GM18519 (cell line): Measurements from ENCODE around the gene FCHO1.

Experiments used
- ATAC-seq: cut with Tn5 transposase; IDR thresholded peaks from one replicate; pipeline ENCODE4 v1.9.1; 2021; ENCODE audit warnings: mild to moderate bottlenecking, moderate library complexity; ENCODE audit not compliant: unreplicated experiment, low FRiP score

The FCHO1 gene

DNA sequence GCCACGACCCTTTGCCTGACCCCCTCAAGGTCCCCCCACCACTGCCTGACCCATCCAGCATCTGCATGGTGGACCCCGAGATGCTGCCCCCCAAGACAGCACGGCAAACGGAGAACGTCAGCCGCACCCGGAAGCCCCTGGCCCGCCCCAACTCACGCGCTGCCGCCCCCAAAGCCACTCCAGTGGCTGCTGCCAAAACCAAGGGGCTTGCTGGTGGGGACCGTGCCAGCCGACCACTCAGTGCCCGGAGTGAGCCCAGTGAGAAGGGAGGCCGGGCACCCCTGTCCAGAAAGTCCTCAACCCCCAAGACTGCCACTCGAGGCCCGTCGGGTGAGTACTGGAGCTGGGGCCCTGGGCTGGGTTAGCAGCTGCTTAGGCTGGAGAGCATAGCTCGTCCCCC is 23.4 kb upstream of the FCHO1 start:
- no peak for ATAC-seq

- no peak for ATAC-seq
Observed at GRCh38 chr19:17733127-17733526, 18.1 kb upstream of the FCHO1 start.

DNA sequence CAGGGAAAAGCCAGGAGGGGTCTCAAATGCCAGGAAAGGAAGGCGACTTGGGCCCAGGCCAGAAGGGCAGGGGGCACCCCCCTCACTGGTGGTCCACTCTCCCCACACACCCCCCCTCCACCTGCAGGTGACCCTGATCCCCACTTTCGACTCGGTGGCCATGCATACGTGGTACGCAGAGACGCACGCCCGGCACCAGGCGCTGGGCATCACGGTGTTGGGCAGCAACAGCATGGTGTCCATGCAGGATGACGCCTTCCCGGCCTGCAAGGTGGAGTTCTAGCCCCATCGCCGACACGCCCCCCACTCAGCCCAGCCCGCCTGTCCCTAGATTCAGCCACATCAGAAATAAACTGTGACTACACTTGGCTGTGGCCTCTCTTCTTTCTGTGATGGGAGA is 17.1 kb upstream of the FCHO1 start:
- ATAC-seq = no peak

DNA sequence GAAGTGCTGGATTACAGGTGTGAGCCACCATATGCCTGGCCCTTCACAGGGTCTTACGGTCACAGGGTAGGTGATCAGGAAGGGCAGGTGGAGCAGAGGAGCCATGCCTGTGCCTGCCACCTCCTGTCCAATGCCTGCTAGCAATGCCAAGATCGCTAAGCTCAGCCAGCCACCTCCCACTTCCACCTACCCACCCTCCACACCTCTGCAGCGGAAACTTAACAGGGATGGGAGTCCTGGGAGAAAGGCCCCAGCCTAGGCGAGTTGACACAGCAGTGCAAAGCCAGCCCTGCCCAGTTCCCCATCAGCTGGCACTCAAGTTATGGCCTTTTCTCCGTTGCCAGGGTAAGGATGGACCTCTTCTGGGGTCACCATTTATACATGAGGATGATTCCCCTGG is 15.9 kb upstream of the FCHO1 start:
- ATAC-seq = no peak

GRCh38 chr19:17737690-17738153 is 13.6 kb upstream of the FCHO1 start:
- no peak for ATAC-seq

GRCh38 chr19:17739121-17739875 is 12.0 kb upstream of the FCHO1 start:
- ATAC-seq = no peak

DNA sequence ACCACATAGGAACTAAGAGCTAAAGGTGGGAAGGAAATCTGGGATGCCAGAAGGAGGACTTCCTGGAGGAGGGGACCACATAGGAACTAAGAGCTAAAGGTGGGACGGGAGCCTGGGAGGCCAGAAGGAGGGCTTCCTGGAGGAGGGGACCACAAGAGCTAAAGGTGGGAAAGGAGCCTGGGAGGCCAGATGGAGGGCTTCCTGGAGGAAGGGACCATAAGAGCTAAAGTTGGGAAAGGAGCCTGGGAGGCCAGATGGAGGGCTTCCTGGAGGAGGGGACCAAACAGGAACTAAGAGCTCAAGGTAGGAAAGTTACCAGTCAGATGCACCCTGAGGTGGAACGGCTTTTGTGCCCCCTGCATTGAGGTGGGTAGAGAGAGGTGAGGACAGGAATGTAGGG is 9.8 kb upstream of the FCHO1 start:
- no peak for ATAC-seq

- ATAC-seq = no peak
Observed at GRCh38 chr19:17743874-17744580, 7.2 kb upstream of the FCHO1 start.

DNA sequence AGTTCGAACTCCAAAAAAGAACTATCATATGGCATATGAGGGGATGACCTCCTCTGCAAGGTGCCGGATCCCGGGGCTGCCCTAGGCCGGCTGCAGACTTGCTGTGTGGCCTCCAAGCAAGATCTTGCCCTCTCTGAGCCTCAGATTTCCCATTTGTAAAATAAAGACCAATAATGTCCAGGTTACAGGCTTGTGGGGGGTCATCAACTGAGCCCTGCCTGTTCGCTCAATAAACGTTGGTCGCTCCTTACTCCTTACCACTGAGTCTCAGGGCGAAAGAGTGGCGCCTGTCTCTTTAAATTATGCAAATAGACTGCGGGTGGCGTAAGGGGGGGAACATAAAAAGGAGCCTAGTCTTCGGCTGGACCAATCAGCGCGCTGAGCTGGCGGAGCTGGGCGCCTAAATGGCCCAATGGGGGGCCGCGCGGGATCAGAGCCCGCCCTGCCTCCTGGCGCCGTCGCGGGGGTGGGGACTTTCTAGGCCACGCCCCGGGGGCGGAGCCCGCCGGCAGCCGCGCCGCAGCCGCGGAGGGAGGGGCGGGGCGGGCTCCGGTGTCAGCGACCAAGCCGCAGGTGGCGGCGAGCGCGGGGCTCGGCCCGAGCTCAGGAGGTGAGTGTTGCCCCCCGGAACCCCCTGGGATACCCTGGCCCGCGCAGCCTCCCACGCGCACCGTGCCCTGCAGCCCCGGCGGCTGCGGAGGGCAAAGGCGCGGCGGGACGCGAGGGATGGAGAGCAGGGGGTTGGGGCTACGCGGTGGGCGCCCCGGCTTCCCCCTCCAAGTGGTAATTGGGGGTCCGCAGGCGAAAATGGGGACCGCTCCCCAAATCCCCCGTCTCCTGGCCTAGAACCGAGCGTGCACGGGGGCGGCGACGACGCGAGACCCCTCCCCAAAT is 3.8 kb upstream of the FCHO1 start:
- peak; percentile 70 for ATAC-seq

- no peak for ATAC-seq
Observed at GRCh38 chr19:17748884-17749638, 2.2 kb upstream of the FCHO1 start.

DNA sequence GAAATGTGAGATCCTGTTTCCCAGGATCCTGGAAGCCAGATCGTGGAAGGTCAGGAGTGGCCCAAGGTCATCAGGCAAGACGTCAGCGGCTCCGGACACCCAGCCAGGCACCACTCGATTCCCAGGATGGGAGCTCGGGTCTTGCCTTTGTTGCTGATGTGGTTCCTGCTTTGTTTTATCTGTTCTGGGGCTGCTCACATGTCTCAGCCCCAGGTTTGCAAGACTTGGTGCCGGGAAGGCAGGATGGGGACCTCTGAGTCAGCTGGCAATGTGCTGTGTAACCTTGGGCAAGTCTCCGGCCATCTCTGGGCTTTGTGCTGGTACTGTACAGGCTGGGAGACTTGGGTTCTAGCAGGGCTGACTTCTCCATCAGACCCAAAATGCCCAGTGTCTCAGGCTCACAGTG is 1.4 kb upstream of the FCHO1 start:
- ATAC-seq = no peak

DNA sequence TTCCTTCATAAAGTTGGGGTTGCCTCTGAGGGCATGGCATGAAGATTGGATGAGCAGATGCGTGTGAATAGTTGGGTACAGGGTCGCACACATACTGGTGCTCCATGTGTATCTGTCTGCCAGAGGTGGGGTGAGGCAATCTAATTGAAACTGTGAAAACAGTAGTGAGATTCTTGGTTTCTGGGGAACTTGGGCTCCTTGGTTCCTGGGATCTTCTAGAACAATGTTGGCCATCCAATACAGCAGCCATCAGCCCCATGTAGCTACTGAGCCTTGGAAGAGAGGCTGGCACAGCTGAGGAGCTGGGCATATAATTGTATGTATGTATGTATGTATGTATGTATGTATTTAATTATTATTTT is 616 bp downstream of the FCHO1 start:
- no peak for ATAC-seq

GRCh38 chr19:17752865-17753639 is 1.8 kb downstream of the FCHO1 start:
- no peak for ATAC-seq

DNA sequence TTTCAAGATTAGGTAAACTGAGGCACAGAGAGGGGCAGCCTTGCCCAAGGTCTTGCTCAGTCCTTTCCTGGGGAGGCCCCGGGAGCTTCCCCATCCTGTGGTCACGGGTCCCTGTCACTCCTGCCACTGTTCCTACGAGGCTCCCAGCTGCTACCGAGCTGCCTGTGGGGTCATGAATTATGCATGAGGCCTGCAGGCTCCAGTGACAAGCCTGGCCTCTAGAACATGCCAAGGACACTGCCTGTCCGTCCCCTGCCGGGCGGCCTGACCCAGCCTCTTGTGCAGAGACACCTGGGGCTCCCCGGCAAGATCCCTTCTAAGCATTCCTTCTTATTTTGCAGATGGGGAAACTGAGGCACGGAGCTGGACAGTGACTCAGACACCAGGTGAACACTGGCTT is 2.7 kb downstream of the FCHO1 start:
- ATAC-seq = no peak

- ATAC-seq = no peak
Observed at GRCh38 chr19:17754634-17755442, 3.6 kb downstream of the FCHO1 start.

- ATAC-seq = no peak
Observed at GRCh38 chr19:17755443-17755890, 4.2 kb downstream of the FCHO1 start.

DNA sequence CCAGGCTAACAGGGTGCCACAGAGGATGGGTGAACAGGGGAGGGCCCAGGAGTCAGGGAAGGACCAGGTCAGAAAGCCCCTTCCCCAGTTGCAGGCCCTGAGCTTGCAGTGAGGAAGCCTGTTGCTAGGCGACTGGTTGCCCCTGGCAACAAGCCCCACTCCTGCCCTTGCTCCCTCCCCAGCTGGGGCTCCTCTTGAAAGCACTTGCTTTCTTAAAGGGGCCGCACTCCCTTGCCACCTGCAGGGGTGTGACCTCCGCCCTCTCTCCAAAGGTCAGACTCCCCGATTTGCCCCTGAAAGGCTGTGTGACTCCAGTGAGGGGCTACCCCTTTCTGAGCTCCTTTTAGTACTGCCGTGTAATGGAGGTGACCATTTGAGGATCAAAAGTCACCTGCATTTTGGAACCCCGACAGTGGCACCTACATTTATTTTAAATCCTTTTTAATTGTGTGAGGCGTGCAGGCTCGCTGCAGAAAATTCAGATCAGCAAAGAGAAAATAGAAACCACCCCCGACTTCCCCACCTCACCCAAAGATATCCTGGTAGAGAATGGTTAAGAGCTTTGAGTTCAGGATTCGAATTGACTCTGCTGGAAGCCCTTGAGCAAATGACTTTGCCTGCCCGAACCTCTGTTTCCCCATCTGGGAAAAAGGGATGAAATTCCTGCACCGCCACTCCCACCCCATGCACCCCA is 4.8 kb downstream of the FCHO1 start:
- no peak for ATAC-seq

DNA sequence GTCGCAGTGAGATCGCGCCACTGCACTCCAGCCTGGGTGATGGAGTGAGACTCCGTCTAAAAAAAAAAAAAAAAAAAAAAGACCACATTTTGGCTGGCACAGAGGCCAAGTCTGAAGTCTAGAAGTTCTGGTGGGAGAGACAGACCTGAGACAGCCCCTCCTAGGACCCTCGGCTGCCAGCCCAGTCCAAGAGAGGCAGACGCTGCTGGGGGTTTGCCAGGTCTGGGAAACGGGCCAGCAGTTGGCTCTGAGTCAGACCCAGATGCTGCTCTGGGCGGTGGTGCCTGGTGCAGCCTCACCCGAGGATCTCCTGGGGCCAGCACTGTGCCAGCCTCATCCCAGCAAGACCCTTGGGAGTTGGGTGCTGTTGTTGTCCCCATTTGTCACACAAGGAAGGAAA is 5.8 kb downstream of the FCHO1 start:
- no peak for ATAC-seq
